Lower leg skin (tissue), 3 donors: ENCODE measurements around the gene SPRED3.

ENCODE experiments used
- CTCF ChIP-seq, 3 donors: fragments of 450-650 bp; IDR thresholded peaks; one replicate each; pipeline ENCODE4 v1.5.1; 2016; ENCODE audit warnings: antibody characterized with exemption in 3 of 3, mild to moderate bottlenecking in 3 of 3, moderate library complexity in 2 of 3
- POLR2A ChIP-seq, 2 donors: fragments of 450-650 bp; IDR thresholded peaks; one replicate each; pipeline ENCODE4 v1.6.1; 2016 to 2017; ENCODE audit warnings: antibody characterized with exemption in 2 of 2, mild to moderate bottlenecking in 1 of 2, moderate library complexity in 1 of 2

GRCh38 chr19:38369584-38369983, 18.9 kb upstream of the SPRED3 start:
- TF ChIP-seq CTCF (IDR thresholded peaks at IDR 0.05) (no peak), POLR2A (IDR thresholded peaks at IDR 0.05) (no peak)
